ENCODE measurements around the gene URB1.
"Not testable (repeated sequence)": the region's sequence is repeated elsewhere in the genome, so short reads cannot be mapped to it uniquely, and the experiment has no call there.

URB1 gene

DNA sequence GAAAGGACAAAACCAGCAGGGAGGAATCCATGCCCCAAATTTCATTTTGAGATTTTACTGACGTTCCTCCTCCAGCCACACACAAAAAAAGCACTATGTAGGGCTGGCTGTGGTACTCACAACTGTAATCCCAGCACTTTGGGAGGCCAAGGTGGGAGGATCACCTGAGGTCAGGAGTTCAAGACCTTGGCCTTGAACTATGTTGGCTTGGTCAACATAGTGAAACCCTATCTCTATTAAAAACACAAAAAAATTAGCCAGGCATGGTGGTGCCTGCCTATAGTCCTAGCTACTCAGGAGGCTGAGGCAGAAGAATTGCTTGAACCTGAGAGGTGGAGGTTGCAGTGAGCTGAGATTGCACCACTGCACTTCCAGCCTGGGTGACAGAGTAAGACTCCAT is 23.9 kb downstream of the URB1 start:
- DNase-seq: not testable (repeated sequence)

DNA sequence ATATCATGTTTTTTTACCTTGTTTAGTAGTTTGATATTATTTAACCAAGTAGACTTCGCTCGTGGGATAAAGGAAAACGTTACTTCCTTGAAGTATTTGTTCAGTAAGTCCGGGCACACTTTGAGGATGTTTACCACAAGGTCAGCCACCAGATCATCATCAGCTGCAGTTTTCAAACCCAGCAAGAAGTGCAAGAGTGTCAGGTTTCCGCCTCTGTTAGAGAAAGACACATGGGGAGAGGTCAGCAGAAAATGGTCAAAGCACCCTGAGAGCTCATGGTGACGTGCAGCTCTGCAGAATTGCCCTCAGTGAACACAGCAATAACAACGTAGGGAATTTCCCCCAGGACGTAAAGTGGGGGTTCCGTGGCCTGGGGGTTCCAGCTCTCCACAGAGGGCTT is 24.4 kb downstream of the URB1 start:
- no peak for DNase-seq

DNA sequence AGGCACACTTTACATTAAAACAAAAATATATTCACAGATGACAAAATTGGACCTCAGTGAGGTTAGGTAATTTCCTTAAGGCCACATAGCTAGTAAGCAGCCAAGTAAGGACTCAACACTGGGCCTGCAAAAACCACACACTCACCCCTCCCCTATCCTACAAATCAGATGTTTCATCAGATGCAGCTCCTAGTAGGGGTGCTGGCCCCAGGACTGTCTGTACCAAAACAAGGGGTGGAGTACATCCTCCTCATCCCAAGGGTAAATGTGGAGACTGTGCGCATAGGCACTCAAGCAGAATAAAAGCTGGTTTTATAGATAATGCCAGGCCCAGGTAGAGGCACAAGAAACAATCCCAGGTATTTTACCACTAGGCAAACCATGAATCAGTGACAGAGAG is 25.7 kb downstream of the URB1 start:
- DNase-seq: no peak

DNA sequence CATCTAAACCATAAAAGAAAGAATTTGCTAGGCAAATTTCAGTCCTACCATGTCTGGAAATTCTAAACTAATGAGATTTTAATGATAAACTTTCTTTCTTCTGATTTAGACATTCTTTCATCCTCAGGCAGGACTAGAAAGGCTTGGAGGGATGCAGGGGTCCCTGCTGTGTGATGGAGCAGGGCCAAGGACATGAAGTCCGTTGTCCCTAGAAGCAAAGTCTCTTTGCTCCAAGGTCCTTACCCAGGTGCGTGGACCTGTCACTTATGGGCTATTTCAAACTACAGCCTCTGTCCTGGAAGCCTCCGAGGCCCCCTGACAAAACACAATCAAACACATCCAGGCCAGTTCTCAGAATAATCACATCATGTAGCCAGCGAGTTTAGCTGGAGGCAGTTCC is 26.6 kb downstream of the URB1 start:
- no peak for DNase-seq

DNA sequence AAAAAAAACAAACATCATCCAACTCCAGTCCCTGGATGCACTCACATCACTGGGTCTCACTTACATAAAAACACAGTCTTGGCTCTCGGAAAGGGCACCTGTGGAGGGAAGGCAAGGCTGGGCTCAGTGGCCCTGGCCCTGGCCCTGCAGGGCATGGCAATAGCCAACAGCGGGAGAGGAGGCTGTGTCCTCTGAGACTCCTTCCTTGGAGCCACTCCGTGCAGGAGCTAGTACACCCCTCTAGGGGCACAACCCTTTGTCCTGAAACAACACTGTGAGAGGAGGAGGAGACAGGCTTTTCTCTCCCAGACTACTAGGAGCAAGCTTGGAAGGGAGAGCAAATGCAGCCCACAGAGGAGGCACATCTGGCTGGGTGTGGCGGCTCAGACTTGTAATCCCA is 28.0 kb downstream of the URB1 start:
- no peak for DNase-seq

DNA sequence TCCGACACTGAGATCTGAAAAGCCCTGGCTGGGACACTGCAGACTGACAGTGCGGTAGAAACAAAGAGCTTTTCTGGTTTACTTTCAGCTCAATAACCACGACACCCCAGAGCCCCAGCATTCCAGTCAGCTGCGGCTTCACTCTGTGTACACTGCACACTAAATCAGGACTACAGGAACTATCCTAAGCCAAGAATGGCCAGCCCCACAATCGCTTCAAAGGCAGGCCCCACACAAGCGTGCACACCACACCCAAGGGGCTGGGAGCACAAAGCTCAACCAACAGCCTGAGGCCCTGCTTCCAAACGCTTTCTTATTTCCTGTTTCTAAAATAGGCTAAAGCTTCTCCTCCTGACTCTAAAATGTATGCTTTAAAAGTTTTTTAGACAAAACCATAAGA is 28.4 kb downstream of the URB1 start:
- DNase-seq: no peak

DNA sequence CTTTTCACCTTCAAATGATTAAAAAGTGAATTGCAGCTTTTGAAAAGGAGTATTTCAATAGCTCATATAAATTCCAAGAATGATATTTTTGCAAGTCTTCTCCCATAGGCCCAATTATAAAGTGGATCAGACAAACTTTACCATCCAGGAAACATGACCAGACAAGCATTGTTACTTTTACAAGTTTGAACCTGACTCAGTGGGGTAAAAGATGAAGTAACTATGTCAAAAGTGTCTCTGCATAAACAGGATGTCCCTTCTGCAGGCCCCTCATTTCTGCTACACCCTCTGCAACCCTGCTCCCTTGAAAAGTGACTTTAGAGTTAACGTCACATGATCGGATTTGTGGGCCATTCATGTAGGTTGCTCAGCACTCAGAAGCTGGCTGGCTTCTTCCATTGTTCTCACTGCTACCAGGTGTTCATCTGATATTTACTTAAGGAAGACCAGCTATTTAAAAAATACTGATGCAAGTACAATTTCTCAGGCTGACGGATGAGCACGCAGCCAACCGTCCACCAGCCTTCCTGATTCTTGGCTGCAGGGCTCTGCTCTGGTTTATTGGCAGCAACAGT is 32.3 kb downstream of the URB1 start:
- no peak for DNase-seq

DNA sequence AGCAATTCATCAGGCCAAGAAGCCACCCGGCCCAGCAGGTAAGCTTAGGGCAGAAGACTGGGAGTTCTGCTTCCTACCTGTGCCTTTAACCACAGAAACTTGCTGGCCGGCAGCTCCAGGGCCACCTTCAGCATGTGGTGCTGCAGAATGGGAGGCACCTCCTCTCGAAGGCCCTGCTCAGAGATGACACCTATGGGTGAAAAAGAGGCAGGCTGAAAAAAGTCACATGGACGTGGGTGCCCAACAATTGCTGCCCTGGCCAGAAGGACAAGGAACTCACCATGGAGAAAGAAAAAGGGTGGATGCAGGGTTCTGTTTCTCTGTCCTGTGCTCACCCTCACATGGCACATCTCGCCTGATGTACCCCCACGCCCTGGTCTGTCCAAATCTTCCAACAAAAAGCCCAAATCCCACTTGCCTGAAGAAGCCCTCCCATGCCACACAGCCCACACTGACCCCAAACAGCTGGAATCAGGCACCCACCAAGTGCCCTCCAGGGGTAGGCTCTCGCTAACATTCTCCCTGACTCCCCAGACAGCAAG is 33.0 kb downstream of the URB1 start:
- DNase-seq: no peak

DNA sequence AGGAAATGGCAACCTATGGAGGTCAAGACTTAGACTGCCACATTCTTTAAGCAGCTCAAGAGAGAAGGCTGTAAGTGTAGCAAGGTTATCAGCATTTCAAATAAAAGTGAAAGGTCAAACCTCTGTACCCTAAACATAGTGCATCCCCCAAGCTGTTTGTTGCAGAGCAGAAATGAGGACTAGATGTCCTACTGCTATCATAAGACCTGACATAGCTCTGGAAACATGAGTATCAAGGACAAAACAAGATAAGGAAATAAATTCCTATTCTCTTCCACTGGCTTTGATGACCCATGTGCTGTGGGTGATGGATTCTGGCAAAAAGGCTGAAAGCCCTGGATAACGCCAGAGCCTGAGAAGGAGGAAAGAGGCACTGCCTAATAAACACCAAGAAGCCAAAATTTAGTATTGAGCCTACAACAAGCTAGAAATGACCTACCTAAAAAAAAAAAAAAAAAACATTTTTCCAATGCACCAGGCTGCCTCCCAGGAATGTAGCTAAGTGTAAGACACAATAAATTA is 35.9 kb downstream of the URB1 start:
- no peak for DNase-seq

DNA sequence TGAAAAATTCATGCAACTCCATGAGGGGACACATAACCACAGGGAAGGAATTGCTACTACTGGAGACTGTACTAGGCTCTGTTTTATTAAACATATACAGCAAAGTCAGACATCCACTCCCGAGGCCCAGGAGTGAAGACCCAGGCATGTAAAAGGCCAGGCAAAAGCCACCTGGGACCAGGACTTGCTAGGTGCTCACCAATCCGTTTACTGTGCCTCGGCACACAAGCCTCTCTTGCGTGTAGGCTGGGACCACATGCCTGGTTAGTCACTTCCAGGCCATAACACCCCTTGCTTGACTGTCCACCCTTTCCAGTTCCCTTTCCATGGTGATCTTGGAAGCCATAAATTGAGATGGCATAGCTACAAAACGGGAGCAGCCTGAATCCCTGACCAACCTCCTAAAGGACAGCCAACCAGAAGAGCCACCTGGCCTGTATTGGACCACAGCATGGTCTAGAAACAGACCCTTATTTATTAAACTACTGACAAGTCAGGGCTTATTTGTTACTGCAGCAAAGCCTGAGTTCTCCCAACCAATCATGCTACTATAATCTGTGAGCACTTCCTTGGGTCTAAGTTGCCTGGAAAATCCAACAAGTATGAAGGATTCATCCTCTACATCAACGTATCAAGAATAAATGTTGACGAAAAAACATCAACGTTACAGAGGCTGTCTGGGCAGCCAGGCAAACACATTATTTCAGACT is 39.7 kb downstream of the URB1 start:
- DNase-seq: no peak

DNA sequence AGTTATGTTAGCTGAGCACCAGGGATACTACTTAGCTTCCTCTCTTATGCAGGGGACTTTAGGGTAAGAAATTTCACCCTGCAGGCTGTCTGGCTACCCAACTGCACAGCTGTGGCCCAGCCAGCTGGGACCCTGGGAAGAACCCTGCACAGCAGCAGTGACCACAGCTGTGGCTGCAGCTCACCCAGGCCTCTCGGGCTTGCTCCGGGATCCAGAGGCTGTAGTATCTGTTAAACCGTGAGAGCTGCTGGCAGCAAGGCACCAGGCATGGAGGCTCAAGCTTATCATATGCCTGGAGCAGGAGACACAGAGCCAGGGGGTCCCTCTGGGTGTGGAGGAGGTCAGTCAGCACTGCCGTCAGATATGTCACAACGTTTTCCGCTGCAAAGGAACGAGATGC is 40.3 kb downstream of the URB1 start:
- no peak for DNase-seq

DNA sequence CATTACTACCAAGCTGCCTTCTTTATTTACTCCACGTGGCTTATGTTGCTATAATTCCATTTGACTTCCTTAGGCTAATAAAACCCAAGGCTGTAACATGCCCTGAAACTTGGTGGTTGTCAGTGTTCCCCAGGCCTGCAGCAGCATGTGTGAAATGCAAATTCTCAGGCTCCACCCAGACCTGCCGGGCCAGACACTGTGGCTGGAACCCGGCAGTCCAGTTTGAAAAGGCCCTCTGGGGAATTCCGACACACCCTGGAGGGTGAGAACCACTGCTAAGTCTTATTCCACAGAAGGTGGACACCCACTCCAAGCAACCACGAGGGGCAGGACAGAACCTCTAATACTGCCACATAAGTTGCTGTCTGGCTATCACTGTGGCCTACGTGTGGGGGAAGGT is 41.4 kb downstream of the URB1 start:
- DNase-seq: no peak

DNA sequence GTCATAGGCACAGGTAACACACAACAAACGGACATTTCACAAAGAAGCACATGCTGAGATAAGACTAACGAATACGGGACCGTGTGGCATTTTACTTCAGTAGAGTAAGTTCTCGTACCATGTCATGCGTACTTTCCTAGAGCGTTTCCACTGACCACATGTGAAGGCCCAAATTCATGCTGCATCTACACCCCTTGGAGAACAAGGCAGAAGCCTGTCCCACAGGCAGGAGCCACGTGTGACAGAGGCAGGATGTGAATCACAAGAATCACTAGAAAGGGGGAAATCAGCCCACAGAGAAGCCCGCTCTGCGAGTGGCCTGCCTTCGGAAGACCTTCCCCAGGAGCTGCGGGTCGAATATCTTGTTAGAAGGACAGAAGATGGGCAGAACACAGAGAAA is 41.8 kb downstream of the URB1 start:
- no peak for DNase-seq

DNA sequence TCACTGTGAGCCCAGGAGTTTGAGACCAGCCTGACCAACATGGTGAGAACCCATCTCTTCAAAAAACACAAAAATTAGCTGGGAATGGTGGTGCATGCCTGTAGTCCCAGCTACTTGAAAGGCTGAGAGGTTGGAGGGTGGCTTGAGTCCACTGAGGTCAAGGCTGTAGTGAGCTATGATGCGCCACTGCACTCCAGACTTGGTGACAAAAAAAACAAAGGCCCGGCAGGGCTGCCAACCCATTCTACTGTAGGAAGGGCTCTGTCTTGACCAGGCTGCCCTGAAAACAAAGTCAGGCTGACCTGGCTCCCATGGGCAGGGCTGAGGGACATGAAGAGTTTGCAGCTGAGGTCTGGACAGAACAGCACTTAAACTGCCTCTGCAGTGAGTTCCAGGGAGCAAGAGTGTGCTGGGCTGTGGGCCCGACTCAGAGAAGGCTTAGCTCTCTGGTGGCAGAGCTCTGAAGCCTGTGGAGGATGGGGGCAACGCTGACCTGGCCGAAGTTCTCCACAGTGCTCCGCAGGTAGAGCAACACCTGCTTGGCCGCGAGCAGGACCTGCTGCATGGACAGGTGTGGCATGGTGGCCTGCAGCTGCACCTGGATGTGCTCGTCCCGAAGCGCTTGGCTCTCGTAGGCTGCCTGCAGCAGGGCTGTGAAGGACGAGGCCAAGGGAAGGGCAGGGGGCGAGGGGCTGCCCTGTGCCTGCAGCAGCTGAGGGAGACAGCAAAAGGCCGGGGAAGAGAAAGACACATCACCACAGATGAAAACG is 42.4 kb downstream of the URB1 start:
- DNase-seq: no peak

DNA sequence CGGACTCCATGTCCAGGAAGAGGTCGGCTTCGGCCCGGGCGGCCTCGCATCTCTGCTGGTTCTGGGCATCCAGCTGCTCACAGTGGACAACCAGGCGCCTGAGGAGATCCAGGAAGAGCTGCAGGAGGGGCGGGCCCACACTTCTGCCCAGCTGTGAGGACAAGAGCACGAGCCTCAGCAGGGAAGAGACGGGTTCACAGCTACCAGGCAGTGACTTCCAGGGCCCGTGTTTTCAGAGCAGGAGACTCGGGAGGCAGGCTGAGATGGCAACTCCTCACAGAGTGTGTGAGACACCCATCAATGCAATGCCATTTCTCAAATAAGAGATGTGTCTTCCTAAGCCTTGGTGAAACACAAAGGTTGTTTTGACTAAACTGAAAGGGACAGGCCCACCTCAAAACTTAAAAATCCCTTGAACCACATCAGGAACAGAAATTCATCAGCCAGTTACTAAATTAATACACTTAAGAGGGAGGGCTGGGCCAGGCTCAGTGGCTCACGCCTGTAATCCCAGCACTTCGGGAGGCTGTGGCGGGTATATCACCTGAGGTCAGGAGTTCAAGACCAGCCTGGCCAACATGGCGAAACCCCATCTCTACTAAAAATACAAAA is 43.4 kb downstream of the URB1 start:
- DNase-seq: no peak

DNA sequence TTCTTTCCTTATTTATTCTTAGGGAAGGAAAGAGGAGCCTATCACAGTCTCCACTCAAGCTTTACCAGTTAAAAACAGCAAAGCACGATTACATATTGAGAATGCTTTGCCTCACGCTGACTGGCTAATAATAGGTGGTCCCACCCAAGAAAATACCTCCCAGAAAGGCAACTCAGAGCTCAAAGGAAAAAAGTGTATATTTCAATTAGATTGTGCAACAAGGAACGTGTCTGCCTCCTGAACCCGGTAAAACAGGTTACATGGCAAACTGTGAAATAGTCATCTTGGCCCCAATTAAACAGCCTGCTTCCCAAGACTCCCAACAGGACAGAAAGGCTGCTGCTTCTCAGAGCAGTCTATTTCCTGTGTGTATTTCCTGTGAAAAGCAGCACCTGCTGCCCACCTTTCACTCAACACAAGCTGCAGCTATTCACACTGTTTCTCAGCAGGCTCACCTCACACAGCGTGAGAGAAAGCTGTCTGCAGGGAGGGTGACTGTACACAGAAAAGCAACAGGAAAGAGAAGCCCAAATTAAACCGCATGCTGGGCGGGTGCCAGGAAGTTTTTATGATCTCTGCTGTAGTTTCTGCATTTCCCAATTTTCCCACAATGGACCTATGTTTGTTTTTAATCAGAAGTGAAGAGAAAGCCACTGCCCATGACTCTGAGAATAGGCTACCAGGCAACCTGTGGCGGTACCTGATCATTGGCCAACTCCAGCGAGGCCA is 44.0 kb downstream of the URB1 start:
- DNase-seq: no peak

DNA sequence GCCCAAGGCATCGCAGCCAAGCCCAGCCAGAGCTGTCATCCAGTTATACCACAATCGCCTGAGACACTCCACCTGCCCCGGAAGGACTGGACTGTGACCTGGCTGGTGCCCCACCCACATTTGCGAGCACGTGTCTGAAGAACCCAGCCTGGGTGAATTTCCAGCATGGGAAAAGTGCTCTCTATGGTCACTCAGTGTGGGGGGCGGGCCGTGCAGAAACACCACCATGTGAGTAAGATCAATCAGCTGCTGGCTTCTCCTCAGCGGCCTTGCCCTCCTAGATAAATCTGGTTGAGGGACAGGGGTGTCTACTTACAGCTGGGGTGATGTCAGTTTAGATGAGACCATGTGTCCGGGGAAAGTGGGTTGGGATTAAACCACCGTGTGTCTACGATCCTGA is 44.8 kb downstream of the URB1 start:
- no peak for DNase-seq

DNA sequence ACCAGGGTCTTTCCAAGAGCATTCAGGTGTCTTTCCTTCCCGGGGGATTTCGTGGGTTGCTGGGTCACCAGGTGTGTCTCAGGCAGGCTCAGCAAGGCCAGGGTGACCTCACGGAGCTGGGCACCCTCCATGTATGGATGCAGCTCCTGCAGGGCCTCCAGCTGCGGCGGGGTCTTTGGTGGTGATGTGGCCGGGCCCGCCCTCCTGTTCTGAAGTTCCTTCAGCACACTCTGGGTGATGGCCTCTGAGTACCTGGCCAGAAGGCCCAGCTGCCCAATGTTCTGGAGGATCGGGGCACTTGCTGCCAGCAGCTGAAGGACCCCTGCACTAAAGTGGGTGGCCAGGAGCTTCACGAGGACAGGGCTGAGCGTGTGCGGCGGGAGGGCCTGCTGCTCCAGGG is 45.5 kb downstream of the URB1 start:
- DNase-seq: no peak

DNA sequence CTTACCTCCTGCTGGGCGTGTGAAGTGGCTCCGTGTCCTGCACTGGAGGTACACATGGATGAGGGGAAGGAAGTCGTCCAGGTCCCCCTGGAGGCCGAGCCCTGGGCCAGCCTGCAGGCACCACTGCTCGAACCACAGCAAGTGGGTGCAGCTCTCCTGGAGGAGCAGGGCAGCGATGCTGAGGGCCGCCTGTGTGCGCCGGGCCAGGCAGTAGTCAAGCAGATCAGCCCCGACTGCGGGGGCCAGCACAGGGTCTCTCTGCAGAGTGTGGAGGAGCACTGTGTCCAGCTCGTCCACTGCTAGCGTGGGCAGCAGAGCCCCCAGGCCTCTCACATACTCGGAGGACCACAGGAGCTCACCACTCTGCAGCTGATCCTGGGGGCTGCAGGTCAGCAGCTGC is 45.9 kb downstream of the URB1 start:
- DNase-seq: no peak

DNA sequence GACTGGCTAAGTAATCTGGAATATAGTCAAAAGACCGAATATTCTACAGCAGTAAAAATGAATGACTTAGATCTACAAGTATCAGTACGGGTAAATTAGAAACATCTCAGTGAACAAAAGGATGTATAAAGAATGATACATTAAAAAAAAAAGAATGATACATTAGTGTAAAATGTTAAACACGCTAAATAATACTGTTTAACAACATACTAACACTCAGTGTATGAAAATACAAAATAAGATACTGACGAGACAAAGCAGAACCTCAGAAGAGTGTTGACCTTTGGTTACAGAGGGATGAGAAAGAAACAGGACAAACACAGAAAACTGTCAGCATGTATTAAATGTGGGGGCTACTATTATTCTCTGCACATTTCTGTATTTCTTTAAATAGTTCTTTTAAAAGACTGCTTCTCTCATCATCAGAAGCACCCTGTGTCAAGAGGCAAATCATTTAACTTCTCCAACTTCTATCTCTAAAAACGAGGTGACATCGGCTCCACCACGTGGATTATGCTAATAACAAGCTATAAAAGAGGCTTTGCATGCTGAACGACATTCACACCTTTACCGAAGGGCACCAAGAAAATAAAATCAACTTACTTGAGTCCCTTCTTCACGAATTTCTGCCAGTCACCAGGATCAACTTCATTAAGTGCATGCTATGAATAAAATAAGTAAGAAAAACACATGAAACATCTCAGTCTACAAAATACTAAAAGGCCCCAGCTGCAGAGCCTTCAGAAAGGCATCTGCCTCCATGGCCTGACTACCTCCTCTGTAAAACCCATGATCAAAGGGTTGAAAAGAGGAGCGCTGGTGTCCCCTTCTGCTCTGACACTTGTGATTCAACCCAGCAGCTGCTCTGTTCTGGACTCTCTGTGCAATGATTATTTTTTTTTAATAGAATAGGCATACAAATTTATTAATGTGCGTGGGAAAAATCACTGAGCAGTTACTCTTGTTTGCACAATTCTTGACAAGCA is 51.7 kb downstream of the URB1 start:
- no peak for DNase-seq

DNA sequence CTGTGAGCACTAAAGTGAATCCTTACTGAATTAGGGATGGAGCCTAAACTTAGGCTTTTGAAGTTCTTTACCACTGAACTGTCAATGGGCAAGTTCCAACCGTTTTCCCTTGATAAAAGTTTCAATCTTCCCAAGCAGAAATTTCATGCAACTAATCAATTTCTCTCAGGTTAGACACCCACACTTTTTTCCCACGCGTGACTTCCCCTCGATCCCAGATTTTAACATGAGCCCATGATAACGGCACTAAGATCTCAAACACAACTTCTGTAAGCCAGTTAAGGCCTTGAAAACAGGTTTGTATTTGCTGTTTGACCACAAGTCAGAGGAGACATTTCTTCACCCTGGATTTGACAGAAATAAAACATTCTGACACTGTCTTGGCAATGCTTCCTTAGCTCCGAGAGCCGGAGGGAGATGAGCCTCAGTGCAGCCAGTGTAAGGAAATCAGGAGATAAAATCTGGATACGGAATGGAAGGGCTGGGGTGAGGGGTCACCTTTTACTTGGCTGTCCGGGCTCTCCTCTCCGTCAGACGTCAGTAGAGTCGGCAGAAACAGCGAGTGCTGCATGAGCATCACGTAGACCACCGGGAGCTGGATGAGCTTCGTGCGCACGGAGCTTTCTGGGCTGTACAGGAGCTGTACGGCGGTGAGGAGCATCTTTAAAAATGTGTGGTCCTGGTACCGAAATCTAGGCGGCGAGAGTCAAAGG is 54.4 kb downstream of the URB1 start:
- no peak for DNase-seq

All from stimulated activated CD4-positive, alpha-beta T cell treated with anti-CD3 and anti-CD28 coated beads, Interleukin-1b, Interleukin-23, amount 100 ng/mL, for 48 hours (primary cell).